ENCODE measurements around the gene GPR37. TPM values are rescaled to one million over a fixed set of nuclear protein-coding genes. Genes with fewer than 3 reads are reported as not detected.

The GPR37 gene
- total RNA-seq, 1 donor: under 0.01 TPM

- Histone ChIP-seq H3K36me3 (ENCODE audit: insufficient read depth, low read length) (no peaks in the 10 kb centered on the region), H3K4me1 (ENCODE audit: insufficient read depth, low read length) (no peaks in the 10 kb centered on the region), H3K9me3 (ENCODE audit: low read depth, low read length) (no peaks in the 10 kb centered on the region), H3K27ac (ENCODE audit: low read depth, low read length) (no peak overlapping the region), H3K4me2 (ENCODE audit: insufficient read depth, low read length) (no peak overlapping the region), H3K79me2 (ENCODE audit: insufficient read depth, low read length) (no peaks in the 10 kb centered on the region), H3K27me3 (ENCODE audit: insufficient read depth, low read length) (no peaks in the 10 kb centered on the region), H2AFZ (ENCODE audit: low read length) (no peak overlapping the region), H3K4me3 (ENCODE audit: insufficient read depth, low read length) (no peak overlapping the region), H4K20me1 (ENCODE audit: insufficient read depth, low read length) (no peaks in the 10 kb centered on the region)
- no peak for DNase-seq (ENCODE audit: insufficient read length, low spot score, missing footprints)
- TF ChIP-seq CTCF (IDR thresholded peaks at IDR 0.05; ENCODE audit: extremely low read depth, low read depth, low read length): no peak
These were observed 63.2 kb downstream of the GPR37 start for GRCh38 chr7:124702385-124702784.

GRCh38 chr7:124701955-124702354 lies 63.6 kb downstream of the GPR37 start:
- no peaks in the 10 kb centered on the region for H4K20me1 ChIP-seq (ENCODE audit: insufficient read depth, low read length)
- H3K9me3 ChIP-seq (ENCODE audit: low read depth, low read length): no peaks in the 10 kb centered on the region
- no peak overlapping the region for H3K4me2 ChIP-seq (ENCODE audit: insufficient read depth, low read length)
- H3K27me3 ChIP-seq (ENCODE audit: insufficient read depth, low read length): no peaks in the 10 kb centered on the region
- no peak for TF ChIP-seq CTCF (IDR thresholded peaks at IDR 0.05; ENCODE audit: extremely low read depth, low read depth, low read length)
- no peak overlapping the region for H2AFZ ChIP-seq (ENCODE audit: low read length)
- no peaks in the 10 kb centered on the region for H3K4me1 ChIP-seq (ENCODE audit: insufficient read depth, low read length)
- H3K4me3 ChIP-seq (ENCODE audit: insufficient read depth, low read length): no peak overlapping the region
- H3K36me3 ChIP-seq (ENCODE audit: insufficient read depth, low read length): no peaks in the 10 kb centered on the region
- H3K79me2 ChIP-seq (ENCODE audit: insufficient read depth, low read length): no peaks in the 10 kb centered on the region
- no peak for DNase-seq (ENCODE audit: insufficient read length, low spot score, missing footprints)
- no peak overlapping the region for H3K27ac ChIP-seq (ENCODE audit: low read depth, low read length)

GRCh38 chr7:124700655-124701054 lies 64.9 kb downstream of the GPR37 start:
- H2AFZ ChIP-seq (ENCODE audit: low read length): no peak overlapping the region
- DNase-seq (ENCODE audit: insufficient read length, low spot score, missing footprints): no peak
- H3K27ac ChIP-seq (ENCODE audit: low read depth, low read length): no peak overlapping the region
- H3K4me2 ChIP-seq (ENCODE audit: insufficient read depth, low read length): no peak overlapping the region
- no peaks in the 10 kb centered on the region for H3K4me1 ChIP-seq (ENCODE audit: insufficient read depth, low read length)
- no peaks in the 10 kb centered on the region for H3K36me3 ChIP-seq (ENCODE audit: insufficient read depth, low read length)
- H4K20me1 ChIP-seq (ENCODE audit: insufficient read depth, low read length): no peaks in the 10 kb centered on the region
- H3K79me2 ChIP-seq (ENCODE audit: insufficient read depth, low read length): no peaks in the 10 kb centered on the region
- H3K9me3 ChIP-seq (ENCODE audit: low read depth, low read length): no peaks in the 10 kb centered on the region
- TF ChIP-seq CTCF (IDR thresholded peaks at IDR 0.05; ENCODE audit: extremely low read depth, low read depth, low read length): no peak
- H3K4me3 ChIP-seq (ENCODE audit: insufficient read depth, low read length): no peak overlapping the region
- H3K27me3 ChIP-seq (ENCODE audit: insufficient read depth, low read length): no peaks in the 10 kb centered on the region

GRCh38 chr7:124698964-124699363 lies 66.6 kb downstream of the GPR37 start:
- no peaks in the 10 kb centered on the region for H3K79me2 ChIP-seq (ENCODE audit: insufficient read depth, low read length)
- no peaks in the 10 kb centered on the region for H3K27me3 ChIP-seq (ENCODE audit: insufficient read depth, low read length)
- H2AFZ ChIP-seq (ENCODE audit: low read length): no peak overlapping the region
- no peaks in the 10 kb centered on the region for H4K20me1 ChIP-seq (ENCODE audit: insufficient read depth, low read length)
- H3K4me2 ChIP-seq (ENCODE audit: insufficient read depth, low read length): no peak overlapping the region
- H3K27ac ChIP-seq (ENCODE audit: low read depth, low read length): no peak overlapping the region
- no peak overlapping the region for H3K4me3 ChIP-seq (ENCODE audit: insufficient read depth, low read length)
- DNase-seq (ENCODE audit: insufficient read length, low spot score, missing footprints): no peak
- H3K36me3 ChIP-seq (ENCODE audit: insufficient read depth, low read length): no peaks in the 10 kb centered on the region
- H3K9me3 ChIP-seq (ENCODE audit: low read depth, low read length): no peaks in the 10 kb centered on the region
- no peak for TF ChIP-seq CTCF (IDR thresholded peaks at IDR 0.05; ENCODE audit: extremely low read depth, low read depth, low read length)
- H3K4me1 ChIP-seq (ENCODE audit: insufficient read depth, low read length): no peaks in the 10 kb centered on the region
